K562 (cell line): Measurements from ENCODE around the gene GMPR. TPM values are rescaled to one million over a fixed set of nuclear protein-coding genes. Genes with fewer than 3 reads are reported as not detected.

ENCODE experiments used
- CAMTA2 ChIP-seq: fragments of 250-450 bp; sonication (Bioruptor Pico); conservative IDR thresholded peaks from 2 replicates; pipeline ENCODE4 v1.5.1; 2022
- CBX3 ChIP-seq, 2 experiments: IDR thresholded peaks; 1 replicate in 1 of 2; 2 replicates in 1 of 2; pipeline ENCODE4 v1.6.1; 2012; ENCODE audit warnings: inconsistent platforms in 2 of 2, low read length in 2 of 2, borderline replicate concordance in 1 of 2, control low read depth in 1 of 2
- EHMT2 ChIP-seq: fragments of 450-650 bp; IDR thresholded peaks from 2 replicates; pipeline ENCODE4 v1.6.1; 2018; ENCODE audit warnings: antibody characterized with exemption
- ELK1 ChIP-seq: sonication (generic); formaldehyde crosslinking; IDR thresholded peaks from 2 replicates; pipeline ENCODE4 v1.8.1; 2022; ENCODE audit warnings: missing genetic modification reagents
- FOSL1 ChIP-seq: fragments of 200-800 bp; sonication (Bioruptor generic); conservative IDR thresholded peaks from 2 replicates; pipeline ENCODE4 v1.6.1; 2016; ENCODE audit warnings: missing genetic modification characterization, missing compliant biosample characterization
- FOXP1 ChIP-seq: sonication (generic); formaldehyde crosslinking; IDR thresholded peaks from 2 replicates; pipeline ENCODE4 v1.8.0; 2022; ENCODE audit warnings: mild to moderate bottlenecking, missing genetic modification reagents
- HNRNPL ChIP-seq: fragments of 200-400 bp; formaldehyde crosslinking; IDR thresholded peaks from 2 replicates; pipeline ENCODE4 v1.6.1; 2017; ENCODE audit warnings: low read depth, mild to moderate bottlenecking, low read length
- MGA ChIP-seq: fragments of 450-650 bp; IDR thresholded peaks from 2 replicates; pipeline ENCODE4 v1.6.1; 2016; ENCODE audit warnings: mild to moderate bottlenecking, moderate library complexity
- PHB2 ChIP-seq: fragments of 450-650 bp; IDR thresholded peaks from 2 replicates; pipeline ENCODE4 v1.6.1; 2017; ENCODE audit warnings: low read depth
- SMAD4 ChIP-seq: fragments of 250-450 bp; sonication (Bioruptor Pico); conservative IDR thresholded peaks from 2 replicates; pipeline ENCODE4 v1.8.0; 2021; ENCODE audit warnings: inconsistent platforms, mild to moderate bottlenecking, moderate library complexity
- U2AF2 ChIP-seq: fragments of 200-400 bp; formaldehyde crosslinking; optimal IDR thresholded peaks from 2 replicates; pipeline ENCODE3; 2017; ENCODE audit warnings: low read depth, mild to moderate bottlenecking, low read length
- ZNF592 ChIP-seq: fragments of 450-650 bp; IDR thresholded peaks from 2 replicates; pipeline ENCODE4 v1.6.1; 2017; ENCODE audit warnings: antibody characterized with exemption, mild to moderate bottlenecking
- polyA plus RNA-seq, 8 experiments: library from polyadenylated mRNA; depleted of rRNA in 4 of 8; stranded (reverse) in 5 of 8; unstranded in 3 of 8; fragments of >200 nt; fragmentation: Nextera tagmentation in 2 of 8; fragmentation: Illumina TruSeq in 1 of 8; extraction: Ambion mirVana in 2 of 8; extraction: Trizol in 1 of 8; gene quantifications; 2 replicates each; pipeline versions ENCODE4 v1.2.1 to v1.2.3, GENCODE V29; 2011 to 2014; ENCODE audit warnings: inconsistent platforms in 1 of 8, missing spikeins in 1 of 8
- total RNA-seq, 7 experiments: library from RNA; depleted of rRNA in 6 of 7; stranded (reverse); fragments of >200 nt in 6 of 7; fragmentation: Illumina TruSeq in 2 of 7; extraction: Trizol in 2 of 7; gene quantifications; 2 replicates each; pipeline versions ENCODE4 v1.2.1 to v1.2.3, GENCODE V29; 2011 to 2021; ENCODE audit warnings: low replicate concordance in 1 of 7

The GMPR gene
- total and polyA plus RNA-seq, 9 of the 15 experiments (the other 6 are each of a cell fraction or from before 2014, with no cell fraction given) = 34.6 to 83.7 (median 49.8) TPM

GRCh38 chr6:16316741-16317251 lies 78.4 kb downstream of the GMPR start (continued):
- TF ChIP-seq MGA = no peak
- TF ChIP-seq EHMT2 = no peak
- TF ChIP-seq SMAD4 (CRISPR knock-in tag) = 0 out of 2 replicates have a peak, but pooled peaks have one; percentile 25
- no peak for TF ChIP-seq CAMTA2
- no peak for TF ChIP-seq U2AF2
- no peak for TF ChIP-seq PHB2
- TF ChIP-seq ELK1 (CRISPR knock-in tag) = no peak
- 0 out of 2 replicates have a peak, but pooled peaks have one; percentile 20 for TF ChIP-seq FOSL1 (tag)
- no peak for TF ChIP-seq ZNF592
- TF ChIP-seq HNRNPL = no peak
- no peak for TF ChIP-seq FOXP1 (CRISPR knock-in tag)
- 0 out of 3 replicates have a peak, but pooled peaks of 1 of the 2 experiments have one; percentile 40 for TF ChIP-seq CBX3 (IDR thresholded peaks at IDR 0.05; ENCODE audit: borderline replicate concordance in 1 of 2, low read length in 2 of 2)
